Progenitor cell of endocrine pancreas (in vitro differentiated cells): ENCODE measurements around the gene PRKN. TPM values are rescaled to one million over a fixed set of nuclear protein-coding genes. Genes with fewer than 3 reads are reported as not detected.

Experiments
- DNase-seq: peaks from one replicate; pipeline ENCODE4 v3.0.0; 2021; ENCODE audit warnings: low spot score; ENCODE audit not compliant: unreplicated experiment
- H3K27ac Mint-ChIP-seq: 2 replicates; pipeline ENCODE4 v1.8.0; 2021; ENCODE audit warnings: mild to moderate bottlenecking, moderate library complexity, mixed read lengths
- H3K27me3 Mint-ChIP-seq: 2 replicates; pipeline ENCODE4 v1.8.0; 2021; ENCODE audit warnings: mixed read lengths
- H3K36me3 Mint-ChIP-seq: 2 replicates; pipeline ENCODE4 v1.8.0; 2022; ENCODE audit warnings: mixed read lengths; ENCODE audit not compliant: insufficient read depth
- H3K4me1 Mint-ChIP-seq: 2 replicates; pipeline ENCODE4 v1.8.0; 2021; ENCODE audit warnings: low read depth, mixed read lengths
- H3K4me3 Mint-ChIP-seq: 2 replicates; pipeline ENCODE4 v1.8.0; 2021; ENCODE audit warnings: low read depth, mild to moderate bottlenecking, moderate library complexity, mixed read lengths
- H3K9me3 Mint-ChIP-seq: 2 replicates; pipeline ENCODE4 v1.8.0; 2021; ENCODE audit warnings: low read depth, mixed read lengths
- total RNA-seq: library from RNA; stranded (reverse); gene quantifications from 2 replicates; pipeline ENCODE4 v1.2.1, GENCODE V29; 2021
- TF ChIP-seq, protein P1 (sequence below): fragments of 200-600 bp; sonication (generic); IDR thresholded peaks from one replicate; pipeline ENCODE4 v1.5.0; 2021; ENCODE audit warnings: antibody characterized with exemption, mild to moderate bottlenecking; ENCODE audit not compliant: unreplicated experiment

Gene PRKN
- total RNA-seq, 1 donor from 2014 or later, result 4.6 TPM

- Mint-ChIP-seq H3K36me3 (no peaks in the 10 kb centered on the region), H3K9me3 (no peaks in the 10 kb centered on the region), H3K27ac (no peak overlapping the region), H3K4me3 (no peak overlapping the region), H3K27me3 (peaks cover 20% of the 10 kb centered on the region), H3K4me1 (peaks cover 7% of the 10 kb centered on the region)
- DNase-seq, result no peak
- TF ChIP-seq, protein P1, sequence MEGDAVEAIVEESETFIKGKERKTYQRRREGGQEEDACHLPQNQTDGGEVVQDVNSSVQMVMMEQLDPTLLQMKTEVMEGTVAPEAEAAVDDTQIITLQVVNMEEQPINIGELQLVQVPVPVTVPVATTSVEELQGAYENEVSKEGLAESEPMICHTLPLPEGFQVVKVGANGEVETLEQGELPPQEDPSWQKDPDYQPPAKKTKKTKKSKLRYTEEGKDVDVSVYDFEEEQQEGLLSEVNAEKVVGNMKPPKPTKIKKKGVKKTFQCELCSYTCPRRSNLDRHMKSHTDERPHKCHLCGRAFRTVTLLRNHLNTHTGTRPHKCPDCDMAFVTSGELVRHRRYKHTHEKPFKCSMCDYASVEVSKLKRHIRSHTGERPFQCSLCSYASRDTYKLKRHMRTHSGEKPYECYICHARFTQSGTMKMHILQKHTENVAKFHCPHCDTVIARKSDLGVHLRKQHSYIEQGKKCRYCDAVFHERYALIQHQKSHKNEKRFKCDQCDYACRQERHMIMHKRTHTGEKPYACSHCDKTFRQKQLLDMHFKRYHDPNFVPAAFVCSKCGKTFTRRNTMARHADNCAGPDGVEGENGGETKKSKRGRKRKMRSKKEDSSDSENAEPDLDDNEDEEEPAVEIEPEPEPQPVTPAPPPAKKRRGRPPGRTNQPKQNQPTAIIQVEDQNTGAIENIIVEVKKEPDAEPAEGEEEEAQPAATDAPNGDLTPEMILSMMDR, result no peak
Observed at GRCh38 chr6:161813156-161813555, 914.4 kb downstream of the PRKN start.

- H3K27ac Mint-ChIP-seq, result no peak overlapping the region
- no peaks in the 10 kb centered on the region for H3K9me3 Mint-ChIP-seq
- TF ChIP-seq, protein P1, result no peak
- peaks cover 29% of the 10 kb centered on the region for H3K27me3 Mint-ChIP-seq
- no peak for DNase-seq
- no peaks in the 10 kb centered on the region for H3K36me3 Mint-ChIP-seq
- no peak overlapping the region for H3K4me3 Mint-ChIP-seq
- no peaks in the 10 kb centered on the region for H3K4me1 Mint-ChIP-seq
Observed at GRCh38 chr6:161809971-161810370, 917.6 kb downstream of the PRKN start.

GRCh38 chr6:161804838-161805237 lies 922.7 kb downstream of the PRKN start:
- H3K36me3 Mint-ChIP-seq, result no peaks in the 10 kb centered on the region
- H3K9me3 Mint-ChIP-seq, result no peaks in the 10 kb centered on the region
- no peaks in the 10 kb centered on the region for H3K4me1 Mint-ChIP-seq
- no peak for DNase-seq
- H3K27me3 Mint-ChIP-seq, result peaks cover 54% of the 10 kb centered on the region
- TF ChIP-seq, protein P1, result no peak
- H3K27ac Mint-ChIP-seq, result no peak overlapping the region
- H3K4me3 Mint-ChIP-seq, result no peak overlapping the region

DNA sequence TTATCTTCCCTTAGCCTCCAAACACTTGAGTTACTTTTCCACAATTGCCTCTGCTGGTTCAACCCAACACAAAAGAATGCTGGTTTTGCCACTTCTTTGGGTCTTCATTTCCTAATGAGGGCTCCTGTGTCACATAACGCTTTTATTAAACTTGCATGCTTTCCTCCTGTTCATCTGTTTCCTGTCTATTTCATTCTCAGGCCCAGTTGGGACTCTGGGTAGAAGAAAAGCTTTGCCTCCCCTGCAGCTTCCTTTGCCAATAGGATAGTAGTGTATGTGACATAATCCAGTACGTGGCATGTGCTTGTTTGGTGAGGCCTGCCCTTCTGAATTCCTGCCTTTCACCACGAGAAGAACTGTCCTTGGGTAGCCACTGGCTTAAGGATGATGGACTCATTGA lies 924.4 kb downstream of the PRKN start:
- H3K36me3 Mint-ChIP-seq, result no peaks in the 10 kb centered on the region
- H3K4me1 Mint-ChIP-seq, result no peaks in the 10 kb centered on the region
- no peak overlapping the region for H3K4me3 Mint-ChIP-seq
- H3K9me3 Mint-ChIP-seq, result no peaks in the 10 kb centered on the region
- no peak overlapping the region for H3K27ac Mint-ChIP-seq
- H3K27me3 Mint-ChIP-seq, result peaks cover 58% of the 10 kb centered on the region
- DNase-seq, result no peak
- TF ChIP-seq, protein P1, result no peak

DNA sequence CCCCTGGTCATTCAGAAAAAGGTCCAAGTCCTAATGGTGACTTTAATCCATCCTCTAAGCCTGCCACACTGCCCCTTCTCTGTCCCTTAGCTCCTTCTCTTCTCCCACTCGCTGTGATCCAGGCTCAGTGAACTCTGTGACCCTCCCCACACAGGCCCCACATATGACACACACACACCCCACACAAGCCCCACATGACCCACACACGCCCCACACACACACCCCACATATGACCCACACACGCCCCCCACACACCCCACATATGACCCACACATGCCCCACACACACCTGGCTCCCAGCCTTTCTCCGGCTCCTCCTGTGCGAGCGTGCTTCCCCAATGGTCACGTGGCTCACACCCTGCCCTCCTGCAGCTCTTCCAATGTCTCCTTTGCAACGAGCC lies 925.3 kb downstream of the PRKN start:
- Mint-ChIP-seq H3K4me1 (no peaks in the 10 kb centered on the region), H3K4me3 (no peak overlapping the region), H3K27ac (no peak overlapping the region), H3K9me3 (no peaks in the 10 kb centered on the region), H3K36me3 (no peaks in the 10 kb centered on the region), H3K27me3 (peaks cover 53% of the 10 kb centered on the region)
- no peak for DNase-seq
- TF ChIP-seq, protein P1, result no peak
